ENCODE data around the gene UNC5C. TPM values are rescaled to one million over a fixed set of nuclear protein-coding genes. Genes with fewer than 3 reads are reported as not detected.

Gene UNC5C
- total RNA-seq, 2 experiments from 2014 or later: not detected

GRCh38 chr4:95318044-95318443 lies 230.7 kb downstream of the UNC5C start:
- Mint-ChIP-seq H3K9me3 (no peaks in the 10 kb centered on the region), H3K4me1 (ENCODE audit: low read depth) (no peaks in the 10 kb centered on the region), H3K27ac (no peak overlapping the region), H3K4me3 (no peak overlapping the region), H3K36me3 (no peaks in the 10 kb centered on the region), H3K27me3 (peaks cover 3% of the 10 kb centered on the region)
- ChIA-PET CTCF (interaction anchor here (0.6 kb wide), 1 partner anchor 482 kb away, joined by 3 read pairs; no protein-coding TSS in a partner anchor), POLR2A (no interaction called here)
- no peak for DNase-seq
- intact Hi-C loops (cut with micrococcal nuclease): no loop called here

- Mint-ChIP-seq H3K4me1 (ENCODE audit: low read depth) (no peaks in the 10 kb centered on the region), H3K9me3 (no peaks in the 10 kb centered on the region), H3K36me3 (no peaks in the 10 kb centered on the region), H3K27me3 (peaks cover 3% of the 10 kb centered on the region), H3K4me3 (no peak overlapping the region), H3K27ac (no peak overlapping the region)
- intact Hi-C loops (cut with micrococcal nuclease): no loop called here
- no peak for DNase-seq
- ChIA-PET CTCF (no interaction called here), POLR2A (no interaction called here)
Observed at GRCh38 chr4:95317085-95317793, 231.5 kb downstream of the UNC5C start.

GRCh38 chr4:95314573-95314972 lies 234.2 kb downstream of the UNC5C start:
- no peak overlapping the region for H3K27ac Mint-ChIP-seq
- intact Hi-C loops (cut with micrococcal nuclease): no loop called here
- no peaks in the 10 kb centered on the region for H3K9me3 Mint-ChIP-seq
- no peaks in the 10 kb centered on the region for H3K4me1 Mint-ChIP-seq (ENCODE audit: low read depth)
- H3K36me3 Mint-ChIP-seq: no peaks in the 10 kb centered on the region
- no peak overlapping the region for H3K4me3 Mint-ChIP-seq
- DNase-seq: no peak
- ChIA-PET CTCF (no interaction called here), POLR2A (no interaction called here)
- H3K27me3 Mint-ChIP-seq: peaks cover 3% of the 10 kb centered on the region

- H3K27me3 Mint-ChIP-seq: no peaks in the 10 kb centered on the region
- H3K27ac Mint-ChIP-seq: no peak overlapping the region
- intact Hi-C loops (cut with micrococcal nuclease): no loop called here
- no peaks in the 10 kb centered on the region for H3K36me3 Mint-ChIP-seq
- no peaks in the 10 kb centered on the region for H3K4me1 Mint-ChIP-seq (ENCODE audit: low read depth)
- H3K4me3 Mint-ChIP-seq: no peak overlapping the region
- H3K9me3 Mint-ChIP-seq: no peaks in the 10 kb centered on the region
- ChIA-PET CTCF (no interaction called here), POLR2A (no interaction called here)
- no peak for DNase-seq
Observed at GRCh38 chr4:95304898-95305297, 243.9 kb downstream of the UNC5C start.

- H3K4me3 Mint-ChIP-seq: no peak overlapping the region
- peaks cover 2% of the 10 kb centered on the region for H3K36me3 Mint-ChIP-seq
- no peak overlapping the region for H3K27ac Mint-ChIP-seq
- H3K27me3 Mint-ChIP-seq: no peaks in the 10 kb centered on the region
- CTCF ChIA-PET: no interaction called here
- intact Hi-C loops (cut with micrococcal nuclease): no loop called here
- H3K4me1 Mint-ChIP-seq (ENCODE audit: low read depth): no peaks in the 10 kb centered on the region
- DNase-seq: no peak
- peaks cover 2% of the 10 kb centered on the region for H3K9me3 Mint-ChIP-seq
- POLR2A ChIA-PET: no interaction called here
Observed at GRCh38 chr4:95300304-95300703, 248.5 kb downstream of the UNC5C start.

- Mint-ChIP-seq H3K9me3 (peaks cover 2% of the 10 kb centered on the region), H3K36me3 (peaks cover 2% of the 10 kb centered on the region), H3K4me1 (ENCODE audit: low read depth) (peaks cover 19% of the 10 kb centered on the region), H3K27ac (no peak overlapping the region), H3K4me3 (no peak overlapping the region), H3K27me3 (no peaks in the 10 kb centered on the region)
- CTCF ChIA-PET: no interaction called here
- intact Hi-C loops (cut with micrococcal nuclease): no loop called here
- POLR2A ChIA-PET: no interaction called here
- no peak for DNase-seq
Observed at GRCh38 chr4:95296052-95296451, 252.7 kb downstream of the UNC5C start.

- no peak for DNase-seq
- no peaks in the 10 kb centered on the region for H3K27me3 Mint-ChIP-seq
- CTCF ChIA-PET: no interaction called here
- H3K36me3 Mint-ChIP-seq: peaks cover 2% of the 10 kb centered on the region
- POLR2A ChIA-PET: no interaction called here
- no peak overlapping the region for H3K4me3 Mint-ChIP-seq
- peaks cover 27% of the 10 kb centered on the region for H3K4me1 Mint-ChIP-seq (ENCODE audit: low read depth)
- H3K9me3 Mint-ChIP-seq: peaks cover 2% of the 10 kb centered on the region
- intact Hi-C loops (cut with micrococcal nuclease): no loop called here
- no peak overlapping the region for H3K27ac Mint-ChIP-seq
Observed at GRCh38 chr4:95295157-95295556, 253.6 kb downstream of the UNC5C start.

- POLR2A ChIA-PET: no interaction called here
- Mint-ChIP-seq H3K4me1 (ENCODE audit: low read depth) (peaks cover 27% of the 10 kb centered on the region), H3K4me3 (no peak overlapping the region), H3K36me3 (peaks cover 2% of the 10 kb centered on the region), H3K27ac (no peak overlapping the region), H3K9me3 (peaks cover 2% of the 10 kb centered on the region), H3K27me3 (no peaks in the 10 kb centered on the region)
- CTCF ChIA-PET: no interaction called here
- intact Hi-C loops (cut with micrococcal nuclease): no loop called here
- no peak for DNase-seq
Observed at GRCh38 chr4:95294321-95294720, 254.5 kb downstream of the UNC5C start.

- H3K27ac Mint-ChIP-seq: no peak overlapping the region
- ChIA-PET CTCF (no interaction called here), POLR2A (no interaction called here)
- no peak overlapping the region for H3K4me3 Mint-ChIP-seq
- H3K9me3 Mint-ChIP-seq: no peaks in the 10 kb centered on the region
- no peaks in the 10 kb centered on the region for H3K27me3 Mint-ChIP-seq
- DNase-seq: no peak
- H3K36me3 Mint-ChIP-seq: no peaks in the 10 kb centered on the region
- H3K4me1 Mint-ChIP-seq (ENCODE audit: low read depth): peaks cover 30% of the 10 kb centered on the region
- intact Hi-C loops (cut with micrococcal nuclease): loop anchor here (2.0 kb wide), 1 partner anchor 44 kb away; no protein-coding TSS in a partner anchor
Observed at GRCh38 chr4:95293014-95293413, 255.8 kb downstream of the UNC5C start.

- intact Hi-C loops (cut with micrococcal nuclease): no loop called here
Observed at GRCh38 chr4:95290702-95291101, 258.1 kb downstream of the UNC5C start.

GRCh38 chr4:95289028-95289634 lies 259.6 kb downstream of the UNC5C start:
- H3K4me3 Mint-ChIP-seq: no peak overlapping the region
- no peaks in the 10 kb centered on the region for H3K9me3 Mint-ChIP-seq
- intact Hi-C loops (cut with micrococcal nuclease): no loop called here
- no peaks in the 10 kb centered on the region for H3K36me3 Mint-ChIP-seq
- no peak for DNase-seq
- peaks cover 30% of the 10 kb centered on the region for H3K4me1 Mint-ChIP-seq (ENCODE audit: low read depth)
- H3K27ac Mint-ChIP-seq: no peak overlapping the region
- CTCF ChIA-PET: no interaction called here
- H3K27me3 Mint-ChIP-seq: no peaks in the 10 kb centered on the region
- POLR2A ChIA-PET: no interaction called here

More at GRCh38 chr4:95290702-95291101, 258.1 kb downstream of the UNC5C start:
- no peaks in the 10 kb centered on the region for H3K9me3 Mint-ChIP-seq
- H3K27ac Mint-ChIP-seq: no peak overlapping the region
- no peak for DNase-seq
- H3K4me1 Mint-ChIP-seq (ENCODE audit: low read depth): peaks cover 30% of the 10 kb centered on the region
- ChIA-PET CTCF (no interaction called here), POLR2A (no interaction called here)
- H3K36me3 Mint-ChIP-seq: no peaks in the 10 kb centered on the region
- H3K27me3 Mint-ChIP-seq: no peaks in the 10 kb centered on the region
- no peak overlapping the region for H3K4me3 Mint-ChIP-seq

- H3K9me3 Mint-ChIP-seq: no peaks in the 10 kb centered on the region
- no peak overlapping the region for H3K4me3 Mint-ChIP-seq
- H3K27me3 Mint-ChIP-seq: no peaks in the 10 kb centered on the region
- no peak overlapping the region for H3K27ac Mint-ChIP-seq
- intact Hi-C loops (cut with micrococcal nuclease): no loop called here
- H3K36me3 Mint-ChIP-seq: no peaks in the 10 kb centered on the region
- CTCF ChIA-PET: no interaction called here
- H3K4me1 Mint-ChIP-seq (ENCODE audit: low read depth): peaks cover 28% of the 10 kb centered on the region
- no peak for DNase-seq
- POLR2A ChIA-PET: no interaction called here
Observed at GRCh38 chr4:95288552-95288951, 260.2 kb downstream of the UNC5C start.

GRCh38 chr4:95285797-95286196 lies 263.0 kb downstream of the UNC5C start:
- intact Hi-C loops (cut with micrococcal nuclease): no loop called here
- DNase-seq: no peak
- ChIA-PET CTCF (no interaction called here), POLR2A (no interaction called here)
- H3K27ac Mint-ChIP-seq: no peak overlapping the region
- H3K36me3 Mint-ChIP-seq: no peaks in the 10 kb centered on the region
- no peak overlapping the region for H3K4me3 Mint-ChIP-seq
- peaks cover 6% of the 10 kb centered on the region for H3K9me3 Mint-ChIP-seq
- H3K4me1 Mint-ChIP-seq (ENCODE audit: low read depth): peaks cover 9% of the 10 kb centered on the region
- H3K27me3 Mint-ChIP-seq: no peaks in the 10 kb centered on the region
